GM23338 (cell line): ENCODE measurements around the gene LGALS16. TPM values are rescaled to one million over a fixed set of nuclear protein-coding genes. Genes with fewer than 3 reads are reported as not detected.

ENCODE experiments used
- ATAC-seq: fragments of 200-7000 bp; cut with Tn5 transposase; 3 replicates; pipeline ENCODE4 v1.9.1; 2020
- DNase-seq: peaks from one replicate; pipeline ENCODE4 v3.0.0-alpha.2; 2015; ENCODE audit warnings: low spot score
- H2AFZ ChIP-seq: fragments of 200-600 bp; sonication (generic); 2 replicates; pipeline ENCODE4 v1.8.0; 2016; ENCODE audit warnings: antibody characterized with exemption, mild to moderate bottlenecking, moderate library complexity
- H3F3A ChIP-seq: fragments of 200-600 bp; sonication (generic); replicated peaks from 2 replicates; pipeline ENCODE4 v1.8.0; 2017; ENCODE audit warnings: antibody characterized with exemption, mixed run types, low read depth
- H3K27ac ChIP-seq: fragments of 200-600 bp; sonication (generic); 2 replicates; pipeline ENCODE4 v1.6.1; 2016; ENCODE audit warnings: low read depth
- H3K27me3 ChIP-seq: fragments of 200-600 bp; sonication (generic); 2 replicates; pipeline ENCODE4 v1.8.0; 2016; ENCODE audit warnings: mild to moderate bottlenecking, mixed run types, moderate library complexity; ENCODE audit not compliant: insufficient read depth
- H3K36me3 ChIP-seq: fragments of 200-600 bp; sonication (generic); 2 replicates; pipeline ENCODE4 v1.8.0; 2016; ENCODE audit warnings: mild to moderate bottlenecking; ENCODE audit not compliant: insufficient read depth
- H3K4me1 ChIP-seq: fragments of 200-600 bp; sonication (generic); 2 replicates; pipeline ENCODE4 v1.8.0; 2016; ENCODE audit warnings: mild to moderate bottlenecking, moderate library complexity; ENCODE audit not compliant: insufficient read depth
- H3K4me2 ChIP-seq: fragments of 200-600 bp; sonication (generic); 2 replicates; pipeline ENCODE4 v1.7.1; 2017; ENCODE audit warnings: mixed run types
- H3K4me3 ChIP-seq: fragments of 200-600 bp; sonication (generic); 2 replicates; pipeline ENCODE4 v1.6.1; 2016; ENCODE audit warnings: mixed run types
- H3K79me2 ChIP-seq: fragments of 200-600 bp; sonication (generic); replicated peaks from 2 replicates; pipeline ENCODE4 v1.8.0; 2017; ENCODE audit warnings: mild to moderate bottlenecking; ENCODE audit not compliant: insufficient read depth
- H3K9me2 ChIP-seq: fragments of 200-600 bp; sonication (generic); 2 replicates; pipeline ENCODE4 v1.8.0; 2017; ENCODE audit not compliant: insufficient read depth
- H4K20me1 ChIP-seq: fragments of 200-600 bp; sonication (generic); replicated peaks from 2 replicates; pipeline ENCODE4 v1.8.0; 2017; ENCODE audit warnings: mild to moderate bottlenecking; ENCODE audit not compliant: insufficient read depth
- H3K27ac Mint-ChIP-seq: 2 replicates; pipeline ENCODE4 v1.8.0; 2020; ENCODE audit warnings: inconsistent platforms, mild to moderate bottlenecking, moderate library complexity, mixed read lengths
- H3K27me3 Mint-ChIP-seq: 3 replicates; pipeline ENCODE4 v1.8.0; 2022; ENCODE audit warnings: low read depth, mild to moderate bottlenecking, moderate library complexity, mixed read lengths, inconsistent platforms; ENCODE audit not compliant: insufficient read depth, poor library complexity
- H3K36me3 Mint-ChIP-seq: 3 replicates; pipeline ENCODE4 v1.8.0; 2021; ENCODE audit warnings: low read depth, mild to moderate bottlenecking, inconsistent platforms, moderate library complexity, mixed read lengths
- H3K4me1 Mint-ChIP-seq: 3 replicates; pipeline ENCODE4 v1.8.0; 2020; ENCODE audit warnings: mild to moderate bottlenecking, inconsistent platforms, mixed read lengths
- H3K4me3 Mint-ChIP-seq: 3 replicates; pipeline ENCODE4 v1.8.0; 2021; ENCODE audit warnings: moderate library complexity, mild to moderate bottlenecking, inconsistent platforms, mixed read lengths
- H3K9me3 Mint-ChIP-seq: 3 replicates; pipeline ENCODE4 v1.8.0; 2020; ENCODE audit warnings: moderate library complexity, mild to moderate bottlenecking, inconsistent platforms, mixed read lengths
- ETS1 ChIP-seq: IDR thresholded peaks from 2 replicates; pipeline ENCODE4 v1.6.1; 2016; ENCODE audit warnings: antibody characterized with exemption
- EZH2 ChIP-seq: fragments of 200-600 bp; sonication (generic); IDR thresholded peaks from one replicate; pipeline ENCODE4 v1.8.0; 2017; ENCODE audit warnings: antibody characterized with exemption, mild to moderate bottlenecking, low read depth; ENCODE audit not compliant: unreplicated experiment
- EZH2phosphoT487 ChIP-seq: fragments of 200-600 bp; sonication (generic); IDR thresholded peaks from one replicate; pipeline ENCODE4 v1.8.1; 2018; ENCODE audit warnings: antibody characterized with exemption; ENCODE audit not compliant: unreplicated experiment
- JUNB ChIP-seq: IDR thresholded peaks from one replicate; pipeline ENCODE4 v1.6.1; 2016; ENCODE audit warnings: antibody characterized with exemption; ENCODE audit not compliant: unreplicated experiment
- NANOG ChIP-seq: IDR thresholded peaks from 2 replicates; pipeline ENCODE4 v1.6.1; 2016; ENCODE audit warnings: antibody characterized with exemption, borderline replicate concordance
- REST ChIP-seq: IDR thresholded peaks from one replicate; pipeline ENCODE4 v1.6.1; 2018; ENCODE audit warnings: antibody characterized with exemption; ENCODE audit not compliant: unreplicated experiment
- ZNF114 ChIP-seq: fragments of 250-450 bp; sonication (Bioruptor Pico); IDR thresholded peaks from 2 replicates; pipeline ENCODE4 v1.5.0; 2020; ENCODE audit warnings: mild to moderate bottlenecking, moderate library complexity
- ZNF331 ChIP-seq: fragments of 250-450 bp; sonication (Bioruptor Pico); IDR thresholded peaks from 2 replicates; pipeline ENCODE4 v1.5.0; 2020; ENCODE audit warnings: low read depth, mild to moderate bottlenecking, moderate library complexity
- polyA plus RNA-seq: library from polyadenylated mRNA; unstranded; fragments of >200 nt; fragmentation: Nextera tagmentation; extraction: Ambion mirVana; gene quantifications from 2 replicates; pipeline ENCODE4 v1.2.1, GENCODE V29; 2016
- total RNA-seq: library from RNA; depleted of rRNA; stranded (reverse); fragments of >200 nt; shearing (Covaris generic); gene quantifications from 2 replicates; pipeline ENCODE4 v1.2.3, GENCODE V29; 2014
- TF ChIP-seq, protein P1 (sequence below), 2 experiments: fragments of 200-600 bp in 1 of 2; sonication (generic) in 1 of 2; conservative IDR thresholded peaks; 2 replicates each; pipeline versions ENCODE4 v1.5.1 to v1.6.1; 2016 to 2017; ENCODE audit warnings: antibody characterized with exemption in 2 of 2, low read depth in 2 of 2, mild to moderate bottlenecking in 2 of 2, moderate library complexity in 1 of 2

Gene LGALS16
- total and polyA plus RNA-seq, 2 experiments from 2014 or later, result not detected

DNA sequence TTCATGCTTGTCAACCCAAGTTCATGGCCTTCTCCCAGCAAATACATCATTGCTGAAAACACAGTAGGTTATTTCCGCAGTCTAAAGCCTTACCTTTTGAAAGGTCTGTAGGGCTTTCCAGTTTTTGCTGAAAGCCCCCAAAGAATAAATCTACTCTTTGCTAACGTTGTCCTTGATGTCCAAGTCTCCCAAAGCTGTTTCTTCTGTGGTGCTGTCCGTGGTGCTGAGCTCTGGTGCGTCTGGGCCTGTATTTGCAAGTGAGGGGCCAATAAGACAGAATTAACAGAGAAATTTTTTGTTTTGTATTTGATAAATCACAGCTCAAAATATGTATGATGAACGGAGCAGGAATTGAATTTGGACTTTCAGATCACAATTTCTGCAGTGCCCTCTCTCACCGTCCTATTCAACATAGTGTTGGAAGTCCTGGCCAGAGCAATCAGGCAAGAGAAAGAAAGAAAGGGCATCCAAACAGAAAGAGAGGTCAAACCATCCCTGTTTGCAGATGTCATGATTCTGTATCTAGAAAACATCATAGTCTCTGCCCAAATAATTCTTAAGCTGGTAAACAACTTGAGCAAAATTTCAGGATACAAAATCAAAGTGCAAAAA is 9.8 kb upstream of the LGALS16 start:
- no peak overlapping the region for H3K4me3 Mint-ChIP-seq
- no peak overlapping the region for H2AFZ ChIP-seq
- no peaks in the 10 kb centered on the region for H3K79me2 ChIP-seq
- no peaks in the 10 kb centered on the region for H3K27me3 ChIP-seq
- TF ChIP-seq REST (peak; percentile 78), EZH2 (no peak)
- no peak overlapping the region for H3K4me2 ChIP-seq
- H3K4me3 ChIP-seq, result no peak overlapping the region
- ATAC-seq (no peak), DNase-seq (peak; percentile 61)
- H3K36me3 ChIP-seq, result no peaks in the 10 kb centered on the region
- no peak overlapping the region for H3K27ac Mint-ChIP-seq
- H3K9me3 Mint-ChIP-seq, result no peaks in the 10 kb centered on the region
- no peaks in the 10 kb centered on the region for H3F3A ChIP-seq
- no peak overlapping the region for H3K27ac ChIP-seq
- no peaks in the 10 kb centered on the region for H3K4me1 ChIP-seq
- H4K20me1 ChIP-seq, result no peaks in the 10 kb centered on the region; the same call in 1 of the 2 replicates
- no peaks in the 10 kb centered on the region for H3K4me1 Mint-ChIP-seq
- peaks cover 2% of the 10 kb centered on the region; the same call in 1 of the 2 replicates for H3K9me2 ChIP-seq
- no peaks in the 10 kb centered on the region for H3K36me3 Mint-ChIP-seq
- peaks cover 13% of the 10 kb centered on the region for H3K27me3 Mint-ChIP-seq

DNA sequence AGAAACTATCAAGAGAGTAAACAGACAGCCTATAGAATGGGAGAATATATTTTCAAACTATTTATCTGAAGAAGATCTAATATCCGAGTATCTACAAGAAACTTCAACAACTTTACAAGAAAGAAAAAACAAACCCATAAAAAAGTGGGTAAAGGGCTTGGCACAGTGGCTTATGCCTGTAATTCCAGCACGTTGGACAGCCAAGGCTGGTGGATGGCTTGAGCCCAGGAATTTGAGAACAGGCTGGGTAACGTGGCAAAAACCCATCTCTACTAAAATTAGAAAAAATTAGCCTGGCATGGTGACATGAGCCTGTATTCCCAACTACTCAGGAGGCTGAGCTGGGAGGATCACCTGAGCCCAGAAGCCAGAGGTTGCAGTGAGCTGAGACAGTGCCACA is 7.8 kb upstream of the LGALS16 start:
- H3K9me3 Mint-ChIP-seq, result no peaks in the 10 kb centered on the region
- DNase-seq, result no peak
- Histone ChIP-seq H3F3A (no peaks in the 10 kb centered on the region), H3K4me3 (no peak overlapping the region), H3K4me2 (no peak overlapping the region), H4K20me1 (no peaks in the 10 kb centered on the region; the same call in 1 of the 2 replicates), H3K79me2 (no peaks in the 10 kb centered on the region), H3K4me1 (no peaks in the 10 kb centered on the region), H3K27ac (no peak overlapping the region), H2AFZ (no peak overlapping the region), H3K36me3 (no peaks in the 10 kb centered on the region), H3K27me3 (no peaks in the 10 kb centered on the region; the same call in 1 of the 2 replicates), H3K9me2 (peaks cover 2% of the 10 kb centered on the region; the same call in 1 of the 2 replicates)
- TF ChIP-seq JUNB, result no peak
- TF ChIP-seq EZH2phosphoT487, result no peak
- TF ChIP-seq REST, result no peak
- TF ChIP-seq NANOG, result no peak
- no peak for TF ChIP-seq ZNF114 (CRISPR knock-in tag)
- TF ChIP-seq ZNF331 (CRISPR knock-in tag), result no peak
- TF ChIP-seq, protein P1, sequence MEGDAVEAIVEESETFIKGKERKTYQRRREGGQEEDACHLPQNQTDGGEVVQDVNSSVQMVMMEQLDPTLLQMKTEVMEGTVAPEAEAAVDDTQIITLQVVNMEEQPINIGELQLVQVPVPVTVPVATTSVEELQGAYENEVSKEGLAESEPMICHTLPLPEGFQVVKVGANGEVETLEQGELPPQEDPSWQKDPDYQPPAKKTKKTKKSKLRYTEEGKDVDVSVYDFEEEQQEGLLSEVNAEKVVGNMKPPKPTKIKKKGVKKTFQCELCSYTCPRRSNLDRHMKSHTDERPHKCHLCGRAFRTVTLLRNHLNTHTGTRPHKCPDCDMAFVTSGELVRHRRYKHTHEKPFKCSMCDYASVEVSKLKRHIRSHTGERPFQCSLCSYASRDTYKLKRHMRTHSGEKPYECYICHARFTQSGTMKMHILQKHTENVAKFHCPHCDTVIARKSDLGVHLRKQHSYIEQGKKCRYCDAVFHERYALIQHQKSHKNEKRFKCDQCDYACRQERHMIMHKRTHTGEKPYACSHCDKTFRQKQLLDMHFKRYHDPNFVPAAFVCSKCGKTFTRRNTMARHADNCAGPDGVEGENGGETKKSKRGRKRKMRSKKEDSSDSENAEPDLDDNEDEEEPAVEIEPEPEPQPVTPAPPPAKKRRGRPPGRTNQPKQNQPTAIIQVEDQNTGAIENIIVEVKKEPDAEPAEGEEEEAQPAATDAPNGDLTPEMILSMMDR (conservative IDR thresholded peaks at IDR 0.05; ENCODE audit: low read depth in 2 of 2), result no peak
- no peak for TF ChIP-seq ETS1
- no peak overlapping the region for H3K27ac Mint-ChIP-seq
- no peaks in the 10 kb centered on the region for H3K36me3 Mint-ChIP-seq
- H3K4me3 Mint-ChIP-seq, result no peak overlapping the region
- no peaks in the 10 kb centered on the region for H3K4me1 Mint-ChIP-seq
- peaks cover 13% of the 10 kb centered on the region for H3K27me3 Mint-ChIP-seq
- ATAC-seq, result no peak
